IPS DF 4.7 (cell line): ENCODE results near the gene MED29.

Experiments used
- DNase-seq: peaks from one replicate; pipeline ENCODE4 v3.0.0-alpha.2; 2013; ENCODE audit warnings: low spot score; ENCODE audit errors: extremely low read depth

Gene MED29

GRCh38 chr19:39410017-39410830 is 19.0 kb downstream of the MED29 start:
- no peak for DNase-seq

- no peak for DNase-seq
Observed at GRCh38 chr19:39410831-39411080, 19.6 kb downstream of the MED29 start.

GRCh38 chr19:39411081-39411831 is 20.1 kb downstream of the MED29 start:
- DNase-seq = no peak

- no peak for DNase-seq
Observed at GRCh38 chr19:39411832-39412099, 20.6 kb downstream of the MED29 start.

- DNase-seq = no peak
Observed at GRCh38 chr19:39412100-39412866, 21.1 kb downstream of the MED29 start, which contains the start of gene PLEKHG2. PLEKHG2 (plus strand) TSS chr19:39412669; CDS start chr19:39414087, 1,418 bp downstream.

GRCh38 chr19:39412867-39413271 is 21.7 kb downstream of the MED29 start:
- no peak for DNase-seq

- DNase-seq = no peak
Observed at GRCh38 chr19:39413272-39413910, 22.2 kb downstream of the MED29 start.

- no peak for DNase-seq
Observed at GRCh38 chr19:39413911-39414608, 22.9 kb downstream of the MED29 start.

GRCh38 chr19:39415111-39416046 is 24.2 kb downstream of the MED29 start:
- no peak for DNase-seq

- DNase-seq = no peak
Observed at GRCh38 chr19:39416152-39417120, 25.3 kb downstream of the MED29 start.

GRCh38 chr19:39417463-39418181 is 26.4 kb downstream of the MED29 start:
- no peak for DNase-seq

- DNase-seq = no peak
Observed at GRCh38 chr19:39419003-39419402, 27.8 kb downstream of the MED29 start.

GRCh38 chr19:39420769-39421168 is 29.6 kb downstream of the MED29 start:
- no peak for DNase-seq

- DNase-seq = no peak
Observed at GRCh38 chr19:39422020-39422419, 30.8 kb downstream of the MED29 start.

GRCh38 chr19:39423258-39424086 is 32.3 kb downstream of the MED29 start:
- no peak for DNase-seq

GRCh38 chr19:39424934-39425333 is 33.8 kb downstream of the MED29 start:
- no peak for DNase-seq

GRCh38 chr19:39425744-39426143 is 34.6 kb downstream of the MED29 start:
- no peak for DNase-seq
